Measurements from ENCODE around the gene NAP1L4. TPM values are rescaled to one million over a fixed set of nuclear protein-coding genes. Genes with fewer than 3 reads are reported as not detected.
"Not testable (repeated sequence)": the region's sequence is repeated elsewhere in the genome, so short reads cannot be mapped to it uniquely, and the experiment has no call there.

Gene NAP1L4
- polyA plus RNA-seq, 1 donor from 2014 or later = 199 TPM

GRCh38 chr11:2940921-2941821 is 51.0 kb downstream of the NAP1L4 start:
- no peak overlapping the region for H3K9ac ChIP-seq (ENCODE audit: low read length)
- H3K27ac ChIP-seq (ENCODE audit: low read length) = no peak overlapping the region
- no peaks in the 10 kb centered on the region for H3F3A ChIP-seq (ENCODE audit: insufficient read depth, low read length, poor library complexity, severe bottlenecking)
- no peaks in the 10 kb centered on the region for H3K9me2 ChIP-seq (ENCODE audit: insufficient read depth, low read length)
- TF ChIP-seq SMC3 (conservative IDR thresholded peaks at IDR 0.05; ENCODE audit: poor library complexity) (no peak), EZH2 (IDR thresholded peaks at IDR 0.05; ENCODE audit: borderline replicate concordance, insufficient read depth, low read length, poor library complexity, severe bottlenecking) (no peak), EP300 (conservative IDR thresholded peaks at IDR 0.05; ENCODE audit: poor library complexity, severe bottlenecking) (no peak), CTCF (IDR thresholded peaks at IDR 0.05; ENCODE audit: poor library complexity, severe bottlenecking) (no peak), POLR2AphosphoS5 (IDR thresholded peaks at IDR 0.05) (no peak), TAF1 (IDR thresholded peaks at IDR 0.05; ENCODE audit: low read depth) (no peak), RAD21 (conservative IDR thresholded peaks at IDR 0.05) (no peak), MXI1 (conservative IDR thresholded peaks at IDR 0.05; ENCODE audit: poor library complexity, severe bottlenecking) (no peak)
- TF ChIP-seq, protein P1, sequence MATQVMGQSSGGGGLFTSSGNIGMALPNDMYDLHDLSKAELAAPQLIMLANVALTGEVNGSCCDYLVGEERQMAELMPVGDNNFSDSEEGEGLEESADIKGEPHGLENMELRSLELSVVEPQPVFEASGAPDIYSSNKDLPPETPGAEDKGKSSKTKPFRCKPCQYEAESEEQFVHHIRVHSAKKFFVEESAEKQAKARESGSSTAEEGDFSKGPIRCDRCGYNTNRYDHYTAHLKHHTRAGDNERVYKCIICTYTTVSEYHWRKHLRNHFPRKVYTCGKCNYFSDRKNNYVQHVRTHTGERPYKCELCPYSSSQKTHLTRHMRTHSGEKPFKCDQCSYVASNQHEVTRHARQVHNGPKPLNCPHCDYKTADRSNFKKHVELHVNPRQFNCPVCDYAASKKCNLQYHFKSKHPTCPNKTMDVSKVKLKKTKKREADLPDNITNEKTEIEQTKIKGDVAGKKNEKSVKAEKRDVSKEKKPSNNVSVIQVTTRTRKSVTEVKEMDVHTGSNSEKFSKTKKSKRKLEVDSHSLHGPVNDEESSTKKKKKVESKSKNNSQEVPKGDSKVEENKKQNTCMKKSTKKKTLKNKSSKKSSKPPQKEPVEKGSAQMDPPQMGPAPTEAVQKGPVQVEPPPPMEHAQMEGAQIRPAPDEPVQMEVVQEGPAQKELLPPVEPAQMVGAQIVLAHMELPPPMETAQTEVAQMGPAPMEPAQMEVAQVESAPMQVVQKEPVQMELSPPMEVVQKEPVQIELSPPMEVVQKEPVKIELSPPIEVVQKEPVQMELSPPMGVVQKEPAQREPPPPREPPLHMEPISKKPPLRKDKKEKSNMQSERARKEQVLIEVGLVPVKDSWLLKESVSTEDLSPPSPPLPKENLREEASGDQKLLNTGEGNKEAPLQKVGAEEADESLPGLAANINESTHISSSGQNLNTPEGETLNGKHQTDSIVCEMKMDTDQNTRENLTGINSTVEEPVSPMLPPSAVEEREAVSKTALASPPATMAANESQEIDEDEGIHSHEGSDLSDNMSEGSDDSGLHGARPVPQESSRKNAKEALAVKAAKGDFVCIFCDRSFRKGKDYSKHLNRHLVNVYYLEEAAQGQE (IDR thresholded peaks at IDR 0.05; ENCODE audit: borderline replicate concordance) = no peak
- H2AFZ ChIP-seq (ENCODE audit: low read depth, low read length) = no peak overlapping the region
- H3K4me3 ChIP-seq (ENCODE audit: low read length) = no peak overlapping the region
- peaks cover 13% of the 10 kb centered on the region for H3K9me3 ChIP-seq (ENCODE audit: low read length)
- no peaks in the 10 kb centered on the region for H4K20me1 ChIP-seq (ENCODE audit: insufficient read depth)
- no peaks in the 10 kb centered on the region for H3K79me2 ChIP-seq (replicated peaks; ENCODE audit: insufficient read depth, low read length)
- H3K36me3 ChIP-seq (ENCODE audit: insufficient read depth, low read length) = no peaks in the 10 kb centered on the region
- H3K4me2 ChIP-seq (ENCODE audit: low read length) = no peak overlapping the region
- H3K27me3 ChIP-seq (ENCODE audit: insufficient read depth, low read depth, low read length) = no peaks in the 10 kb centered on the region

DNA sequence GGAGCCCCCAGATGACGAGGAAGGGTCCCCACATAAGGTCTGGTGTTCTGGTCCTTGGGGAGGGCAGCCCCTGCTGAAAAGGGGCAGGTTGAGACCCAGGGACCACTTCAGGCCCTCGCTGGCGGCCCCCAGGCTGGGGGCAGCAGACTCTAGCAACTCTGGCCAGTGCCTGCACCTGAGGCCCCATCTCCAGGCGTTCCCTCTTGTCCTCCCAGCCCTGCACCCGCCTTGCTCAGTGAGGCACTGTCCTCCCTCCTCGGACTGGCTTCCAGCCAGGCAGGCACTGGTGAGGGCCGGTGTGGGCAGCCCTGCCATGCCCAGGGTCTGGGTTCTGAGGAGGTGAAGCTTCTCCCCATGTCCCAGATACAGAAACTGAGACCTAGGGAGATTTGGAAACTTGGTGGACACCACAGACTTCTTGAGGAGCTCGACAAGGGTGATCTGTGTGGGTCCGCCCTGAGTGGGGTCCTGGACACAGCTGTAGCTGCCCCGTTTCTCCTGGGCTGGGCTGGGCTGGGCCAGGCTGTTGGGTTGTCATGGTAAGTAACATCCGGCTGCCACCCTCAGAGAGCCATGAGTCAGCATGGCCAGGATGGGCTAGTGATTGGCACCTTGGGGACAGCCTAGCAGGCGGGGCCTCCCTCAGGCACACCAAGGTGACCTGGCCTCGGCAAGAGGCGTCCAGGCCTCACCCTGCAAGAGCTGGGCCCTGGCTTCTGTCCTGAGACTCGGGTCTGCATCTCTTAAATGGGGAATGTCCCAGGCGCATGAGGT is 51.8 kb downstream of the NAP1L4 start:
- H3K27me3 ChIP-seq (ENCODE audit: insufficient read depth, low read depth, low read length) = no peaks in the 10 kb centered on the region
- TF ChIP-seq MXI1 (conservative IDR thresholded peaks at IDR 0.05; ENCODE audit: poor library complexity, severe bottlenecking) (no peak), EP300 (conservative IDR thresholded peaks at IDR 0.05; ENCODE audit: poor library complexity, severe bottlenecking) (no peak), RAD21 (conservative IDR thresholded peaks at IDR 0.05) (no peak), CTCF (IDR thresholded peaks at IDR 0.05; ENCODE audit: poor library complexity, severe bottlenecking) (no peak), SMC3 (conservative IDR thresholded peaks at IDR 0.05; ENCODE audit: poor library complexity) (no peak), POLR2AphosphoS5 (IDR thresholded peaks at IDR 0.05) (no peak), EZH2 (IDR thresholded peaks at IDR 0.05; ENCODE audit: borderline replicate concordance, insufficient read depth, low read length, poor library complexity, severe bottlenecking) (no peak)
- H3K9me3 ChIP-seq (ENCODE audit: low read length) = peaks cover 13% of the 10 kb centered on the region
- H2AFZ ChIP-seq (ENCODE audit: low read depth, low read length) = no peak overlapping the region
- H3F3A ChIP-seq (ENCODE audit: insufficient read depth, low read length, poor library complexity, severe bottlenecking) = no peaks in the 10 kb centered on the region
- no peaks in the 10 kb centered on the region for H3K79me2 ChIP-seq (replicated peaks; ENCODE audit: insufficient read depth, low read length)
- no peak overlapping the region for H3K27ac ChIP-seq (ENCODE audit: low read length)
- no peaks in the 10 kb centered on the region for H3K36me3 ChIP-seq (ENCODE audit: insufficient read depth, low read length)
- H3K9ac ChIP-seq (ENCODE audit: low read length) = no peak overlapping the region
- no peaks in the 10 kb centered on the region for H4K20me1 ChIP-seq (ENCODE audit: insufficient read depth)
- H3K4me3 ChIP-seq (ENCODE audit: low read length) = no peak overlapping the region
- no peaks in the 10 kb centered on the region for H3K9me2 ChIP-seq (ENCODE audit: insufficient read depth, low read length)
- H3K4me2 ChIP-seq (ENCODE audit: low read length) = no peak overlapping the region

DNA sequence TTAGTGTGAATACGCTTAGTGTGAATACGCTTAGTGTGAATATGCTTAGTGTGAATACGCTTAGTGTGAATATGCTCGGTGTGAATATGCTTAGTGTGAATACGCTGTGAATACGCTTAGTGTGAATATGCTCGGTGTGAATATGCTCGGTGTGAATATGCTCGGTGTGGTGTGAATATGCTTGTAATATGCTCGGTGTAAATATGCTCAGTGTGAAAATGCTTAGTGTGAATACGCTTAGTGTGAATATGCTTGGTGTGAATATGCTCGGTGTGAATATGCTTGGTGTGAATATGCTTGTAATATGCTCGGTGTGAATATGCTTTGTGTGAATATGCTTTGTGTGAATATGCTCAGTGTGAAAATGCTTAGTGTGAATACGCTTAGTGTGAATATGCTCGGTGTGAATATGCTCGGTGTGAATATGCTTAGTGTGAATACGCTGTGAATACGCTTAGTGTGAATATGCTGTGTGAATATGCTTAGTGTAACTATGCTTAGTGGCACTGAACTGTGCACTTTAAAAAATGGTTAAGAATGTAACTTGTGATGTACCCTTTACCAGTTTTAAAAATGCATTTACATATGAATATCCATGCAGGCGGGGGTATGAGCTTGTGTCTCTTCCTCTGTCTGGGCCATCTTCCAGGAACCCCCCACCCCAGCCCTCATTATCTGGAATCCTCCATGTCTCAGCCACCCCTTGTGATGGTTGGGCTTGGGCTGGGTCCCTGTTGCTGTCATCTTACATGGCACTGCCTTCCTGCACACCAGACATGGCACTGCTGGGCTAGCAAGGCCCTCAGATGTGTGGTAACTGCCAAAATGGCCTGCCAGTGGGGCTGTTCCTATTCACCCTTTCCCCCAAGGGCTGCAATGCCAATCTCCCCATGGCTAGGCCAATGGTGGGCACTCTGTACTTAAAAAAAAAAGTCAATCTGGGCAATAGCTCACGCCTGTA is 53.4 kb downstream of the NAP1L4 start:
- not testable (repeated sequence) for H3K27ac ChIP-seq (ENCODE audit: low read length); H3K9me2 ChIP-seq (ENCODE audit: insufficient read depth, low read length); H3K27me3 ChIP-seq (ENCODE audit: insufficient read depth, low read depth, low read length); H3K79me2 ChIP-seq (replicated peaks; ENCODE audit: insufficient read depth, low read length); H3K9ac ChIP-seq (ENCODE audit: low read length); H3K4me2 ChIP-seq (ENCODE audit: low read length); H2AFZ ChIP-seq (ENCODE audit: low read depth, low read length); H4K20me1 ChIP-seq (ENCODE audit: insufficient read depth); H3F3A ChIP-seq (ENCODE audit: insufficient read depth, low read length, poor library complexity, severe bottlenecking); H3K4me3 ChIP-seq (ENCODE audit: low read length); H3K36me3 ChIP-seq (ENCODE audit: insufficient read depth, low read length)
- peaks cover 13% of the 10 kb centered on the region for H3K9me3 ChIP-seq (ENCODE audit: low read length)

Measured in neural cell (in vitro differentiated cells).